Kidney glomerular epithelial cell (primary cell): Measurements from ENCODE around the gene PRPF6.
A peak's percentile ranks its signal among the peaks of the same experiment; 100 is the strongest.

Source experiments
- DNase-seq: peaks from one replicate; lab custom pipeline; 2025; lab: John Stamatoyannopoulos, UW

Gene PRPF6

GRCh38 chr20:64035933-64036345 lies 55.0 kb downstream of the PRPF6 start, which contains the start of gene C20orf204:
Gene C20orf204, plus strand, starts transcription at chr20:64036182. Its CDS starts 142 bp downstream, at chr20:64036324.
- DNase-seq, result no peak

GRCh38 chr20:64036346-64037198 lies 55.6 kb downstream of the PRPF6 start:
- DNase-seq, result no peak

DNA sequence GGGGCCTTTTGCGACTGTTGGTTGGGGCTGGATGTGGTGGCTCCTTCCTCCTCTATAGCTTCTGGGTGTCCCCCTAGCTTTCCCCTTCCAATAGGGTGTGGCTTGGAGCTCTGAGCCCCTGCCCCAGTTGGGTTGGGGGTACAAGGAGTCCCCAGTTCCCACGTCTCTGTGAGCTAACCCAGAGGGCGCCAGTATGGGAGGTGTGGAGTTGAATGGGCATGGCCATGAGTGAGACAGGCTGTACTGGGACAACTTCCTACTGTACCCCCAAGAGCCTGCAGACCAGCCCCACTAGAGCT lies 56.2 kb downstream of the PRPF6 start:
- DNase-seq, result no peak

- DNase-seq, result no peak
Observed at GRCh38 chr20:64037498-64038213, 56.7 kb downstream of the PRPF6 start.

GRCh38 chr20:64038224-64038564 lies 57.3 kb downstream of the PRPF6 start:
- no peak for DNase-seq

GRCh38 chr20:64038565-64039292 lies 57.8 kb downstream of the PRPF6 start:
- DNase-seq, result peak; percentile 41

- DNase-seq, result no peak
Observed at GRCh38 chr20:64039293-64040160, 58.6 kb downstream of the PRPF6 start.

DNA sequence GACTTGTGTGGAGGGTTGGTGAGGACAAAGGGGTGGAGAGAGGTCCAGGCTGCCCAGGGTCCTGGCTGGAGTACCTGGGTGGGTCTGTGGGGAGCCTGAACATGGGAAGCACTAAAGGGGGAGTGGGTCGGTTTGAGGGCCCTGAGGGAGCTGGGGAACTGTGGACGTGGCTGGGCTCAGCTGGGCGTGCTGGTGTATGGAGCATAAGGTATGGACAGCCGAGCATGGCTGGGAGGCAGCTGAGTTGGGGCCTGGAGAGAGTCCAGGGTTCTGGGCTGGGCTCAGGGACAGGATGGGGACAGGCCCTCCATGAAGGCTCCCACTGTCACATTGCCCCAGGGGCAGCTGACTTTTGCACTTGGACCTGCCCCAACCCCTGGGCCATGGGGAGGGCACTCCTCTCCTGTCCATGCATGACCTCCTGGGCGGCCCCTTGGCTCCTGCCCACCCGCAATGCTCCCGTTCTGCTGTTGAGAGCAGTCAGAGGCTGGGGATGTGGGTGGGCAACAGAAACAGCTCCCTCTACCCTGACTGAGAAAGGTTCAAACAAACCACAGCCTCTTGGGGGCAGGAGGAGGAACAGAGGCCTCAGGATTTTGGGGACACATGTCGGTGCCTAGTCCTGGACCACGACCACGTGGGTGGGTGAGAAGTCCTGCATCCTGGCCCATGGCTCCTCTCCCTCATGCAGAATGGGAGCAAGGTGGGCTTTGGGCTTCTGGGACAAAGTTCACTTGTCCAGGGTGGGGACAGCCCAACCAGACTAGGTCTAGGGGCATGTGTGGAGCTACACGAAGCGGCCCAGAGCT lies 59.5 kb downstream of the PRPF6 start:
- DNase-seq, result no peak

DNA sequence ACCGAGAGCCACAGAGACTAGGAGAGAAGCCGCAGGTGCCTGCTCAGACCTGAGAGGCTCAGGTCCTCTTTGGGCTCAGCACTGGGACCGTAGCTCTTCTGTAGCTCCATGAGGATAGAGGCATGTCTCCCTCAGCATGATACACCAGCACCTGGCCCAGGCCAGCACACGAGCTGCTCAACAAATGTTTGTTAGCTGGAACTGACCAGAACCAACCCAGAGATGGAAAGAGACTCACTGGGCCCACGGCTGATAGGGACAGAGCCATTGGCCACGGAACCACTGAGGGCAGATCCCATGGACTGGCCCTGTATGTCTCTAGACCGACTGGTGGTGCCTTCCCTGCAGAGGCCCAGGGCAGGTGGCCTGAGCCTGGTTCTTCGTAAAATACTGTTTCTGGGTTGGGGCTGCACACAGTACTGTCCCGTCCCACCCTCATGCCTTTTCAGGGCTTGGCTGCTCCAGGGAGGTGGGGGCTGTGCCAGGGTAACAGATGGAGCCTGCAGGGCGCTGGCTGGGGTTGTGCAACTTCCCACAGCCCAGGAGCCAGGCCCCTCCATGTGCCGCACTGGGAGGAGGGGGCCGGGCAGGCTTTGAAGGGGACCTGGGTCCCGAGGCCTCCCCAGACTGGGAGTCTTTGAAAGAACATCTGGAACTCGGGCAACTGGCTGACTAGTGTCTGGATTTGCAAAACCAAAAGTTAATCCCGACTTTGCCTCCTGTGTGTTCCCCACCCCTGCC lies 60.3 kb downstream of the PRPF6 start:
- DNase-seq, result no peak

GRCh38 chr20:64041781-64042053 lies 60.8 kb downstream of the PRPF6 start:
- no peak for DNase-seq

GRCh38 chr20:64042054-64042781 lies 61.3 kb downstream of the PRPF6 start:
- no peak for DNase-seq

DNA sequence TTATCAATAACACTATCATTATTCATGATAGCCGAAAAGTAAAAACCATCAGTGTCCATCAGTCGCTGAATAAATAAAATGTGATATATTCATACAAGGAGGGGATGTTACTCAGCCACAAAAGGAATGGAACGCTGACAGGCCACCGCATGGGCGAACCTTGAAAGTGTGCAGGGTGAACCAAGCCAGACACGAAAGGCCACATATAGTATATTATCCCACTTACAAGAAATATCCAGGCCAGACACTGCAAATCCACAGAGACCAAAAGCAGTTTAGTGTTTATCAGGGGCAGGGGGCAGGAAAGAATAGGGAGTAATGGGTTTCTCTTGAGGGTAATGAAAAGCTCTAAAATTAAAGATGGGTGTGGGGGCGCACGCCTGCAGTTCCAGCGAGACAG lies 62.8 kb downstream of the PRPF6 start:
- DNase-seq, result no peak

- DNase-seq, result peak; percentile 8
Observed at GRCh38 chr20:64044484-64045247, 63.7 kb downstream of the PRPF6 start.

DNA sequence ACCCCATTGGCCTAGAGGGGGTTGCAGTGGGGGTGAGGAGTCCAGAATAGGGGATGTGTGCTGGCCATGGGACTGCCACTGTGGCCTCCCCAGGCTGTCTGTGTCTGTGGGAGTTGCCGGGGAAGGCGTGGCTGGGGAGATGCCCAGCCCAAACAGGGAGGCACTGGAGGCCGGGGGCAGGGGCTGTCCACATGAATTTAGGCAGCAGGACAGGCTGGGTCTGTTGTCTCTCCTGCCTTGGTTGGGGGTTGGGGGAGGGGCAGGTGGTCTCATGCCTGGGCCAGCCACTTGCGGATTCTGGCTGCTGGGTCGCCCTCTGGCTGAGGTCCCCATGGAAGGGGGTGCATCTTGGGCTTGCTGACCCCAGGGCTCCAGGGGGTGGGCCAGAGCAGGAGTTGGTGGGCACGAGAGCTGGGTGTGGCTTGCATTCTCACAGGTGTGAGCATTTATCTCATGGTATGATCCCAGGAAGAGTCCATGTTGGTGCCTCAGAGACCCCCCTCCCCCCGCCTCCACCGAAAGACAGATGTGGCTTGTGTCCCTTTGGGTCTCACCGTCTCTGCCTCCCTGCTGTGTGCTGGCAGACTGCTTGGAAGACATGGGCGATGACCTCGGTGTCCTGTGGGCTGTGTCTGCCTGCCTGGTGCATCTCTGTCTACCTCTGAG lies 64.5 kb downstream of the PRPF6 start:
- no peak for DNase-seq

- DNase-seq, result no peak
Observed at GRCh38 chr20:64047046-64047389, 66.1 kb downstream of the PRPF6 start.

GRCh38 chr20:64047968-64048401 lies 67.1 kb downstream of the PRPF6 start:
- no peak for DNase-seq

- DNase-seq, result no peak
Observed at GRCh38 chr20:64048402-64049044, 67.6 kb downstream of the PRPF6 start.
